ENCODE results near the gene APOBEC3F.

DNA sequence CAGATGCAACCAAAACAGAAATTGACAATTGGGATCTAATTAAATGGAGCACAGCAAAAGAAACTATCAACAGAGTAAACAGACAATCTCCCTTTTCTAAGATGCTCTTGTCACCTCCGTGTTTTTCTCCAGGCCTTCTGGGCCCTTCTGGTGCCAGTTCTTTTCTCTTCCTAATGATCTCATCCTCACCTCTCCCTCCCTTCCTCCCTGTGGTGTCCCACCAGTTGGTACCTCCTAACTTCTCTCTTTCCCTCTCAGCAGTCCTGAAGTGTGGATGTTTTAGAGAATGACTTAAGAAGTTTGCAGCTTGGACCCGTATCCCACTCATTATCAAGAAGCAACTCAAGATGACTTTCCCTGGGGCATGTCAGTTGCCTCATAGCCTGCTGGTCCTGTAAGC, 62.8 kb downstream of the APOBEC3F start:
- TF ChIP-seq, protein P1, sequence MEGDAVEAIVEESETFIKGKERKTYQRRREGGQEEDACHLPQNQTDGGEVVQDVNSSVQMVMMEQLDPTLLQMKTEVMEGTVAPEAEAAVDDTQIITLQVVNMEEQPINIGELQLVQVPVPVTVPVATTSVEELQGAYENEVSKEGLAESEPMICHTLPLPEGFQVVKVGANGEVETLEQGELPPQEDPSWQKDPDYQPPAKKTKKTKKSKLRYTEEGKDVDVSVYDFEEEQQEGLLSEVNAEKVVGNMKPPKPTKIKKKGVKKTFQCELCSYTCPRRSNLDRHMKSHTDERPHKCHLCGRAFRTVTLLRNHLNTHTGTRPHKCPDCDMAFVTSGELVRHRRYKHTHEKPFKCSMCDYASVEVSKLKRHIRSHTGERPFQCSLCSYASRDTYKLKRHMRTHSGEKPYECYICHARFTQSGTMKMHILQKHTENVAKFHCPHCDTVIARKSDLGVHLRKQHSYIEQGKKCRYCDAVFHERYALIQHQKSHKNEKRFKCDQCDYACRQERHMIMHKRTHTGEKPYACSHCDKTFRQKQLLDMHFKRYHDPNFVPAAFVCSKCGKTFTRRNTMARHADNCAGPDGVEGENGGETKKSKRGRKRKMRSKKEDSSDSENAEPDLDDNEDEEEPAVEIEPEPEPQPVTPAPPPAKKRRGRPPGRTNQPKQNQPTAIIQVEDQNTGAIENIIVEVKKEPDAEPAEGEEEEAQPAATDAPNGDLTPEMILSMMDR (conservative IDR thresholded peaks at IDR 0.05; ENCODE audit: low read depth, low read length), result no peak
- TF ChIP-seq EZH2phosphoT487 (IDR thresholded peaks at IDR 0.05; ENCODE audit: borderline replicate concordance, low read length) (no peak), EZH2 (IDR thresholded peaks at IDR 0.05; ENCODE audit: low read length, unreplicated experiment) (no peak)

All from PC-3 (cell line).